Eye (tissue), 1 donor: ENCODE measurements around the gene SPOPL.

Experiments
- DNase-seq: peaks from one replicate; pipeline ENCODE4 v3.0.0-alpha.2; 2015

SPOPL gene

DNA sequence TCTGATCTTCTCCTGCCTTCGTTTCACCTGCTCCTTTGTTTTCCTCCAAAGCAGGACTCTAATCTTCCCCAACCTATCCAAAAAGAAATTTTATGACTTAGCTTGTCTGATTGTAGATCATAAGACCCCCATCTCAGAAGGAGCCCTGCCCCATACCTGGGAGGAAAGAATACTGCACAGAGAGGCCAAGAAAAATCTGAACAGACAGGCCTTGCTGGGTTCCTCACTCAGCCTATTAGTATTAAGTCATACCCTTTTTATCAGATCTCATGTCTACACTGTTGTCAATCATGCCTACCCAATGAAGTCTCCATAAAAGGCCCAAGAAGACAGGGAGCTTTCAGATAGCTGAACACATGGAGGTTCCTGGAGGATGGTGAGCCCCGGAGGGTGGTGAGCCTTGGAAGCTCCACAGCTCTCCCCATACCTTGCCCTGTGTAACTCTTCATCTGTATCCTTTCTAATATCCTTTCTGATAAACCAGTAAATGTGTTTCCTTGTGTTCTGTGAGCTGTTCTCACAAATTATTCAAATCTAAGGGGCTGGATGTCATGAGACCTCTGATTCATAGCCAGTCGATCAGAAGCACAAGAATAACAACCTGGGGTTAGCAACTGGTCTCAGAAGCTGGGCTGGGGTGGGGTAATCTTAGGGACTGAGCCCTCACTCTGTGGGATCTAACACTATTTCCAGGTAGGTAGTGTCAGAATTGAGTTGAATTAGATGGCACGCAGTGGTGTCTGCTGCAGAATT is 108.8 kb downstream of the SPOPL start:
- no peak for DNase-seq

DNA sequence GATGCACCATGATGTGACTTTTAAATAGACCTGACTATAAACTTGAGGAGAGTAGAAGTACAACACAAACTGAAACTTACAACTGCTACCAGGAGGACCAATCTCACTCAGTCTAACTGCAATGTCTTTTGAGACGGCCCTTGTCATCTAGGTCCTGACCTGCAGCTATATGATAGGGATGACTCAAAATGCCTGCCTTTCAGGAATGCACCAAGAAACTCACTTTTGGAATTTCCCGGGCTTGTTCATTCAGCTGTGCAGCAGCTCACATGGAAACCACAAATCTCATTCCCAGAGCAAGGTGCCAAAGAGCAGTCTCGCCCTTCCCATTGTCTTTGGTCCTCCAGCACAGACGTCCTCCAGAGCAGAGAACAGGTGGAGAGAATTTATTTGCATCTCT is 113.7 kb downstream of the SPOPL start:
- no peak for DNase-seq

DNA sequence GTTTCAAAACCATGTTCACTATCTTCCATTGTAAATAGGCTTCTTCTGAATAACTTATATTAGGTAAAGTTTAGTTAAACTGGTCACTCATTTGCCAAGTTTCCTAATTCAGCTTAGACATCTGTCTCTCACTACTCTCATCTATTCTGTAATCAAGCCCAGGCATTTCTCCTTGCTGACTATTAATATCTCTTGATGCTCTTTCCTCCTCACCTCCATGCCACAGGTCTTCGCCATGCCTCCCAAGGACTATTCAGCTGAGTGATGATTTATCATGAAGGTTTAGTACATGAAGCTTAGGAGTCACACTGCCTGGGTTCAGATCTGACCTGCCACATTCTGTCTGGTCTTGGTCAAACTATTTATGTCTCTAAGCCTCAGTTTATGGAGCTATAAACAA is 115.5 kb downstream of the SPOPL start:
- DNase-seq = no peak

DNA sequence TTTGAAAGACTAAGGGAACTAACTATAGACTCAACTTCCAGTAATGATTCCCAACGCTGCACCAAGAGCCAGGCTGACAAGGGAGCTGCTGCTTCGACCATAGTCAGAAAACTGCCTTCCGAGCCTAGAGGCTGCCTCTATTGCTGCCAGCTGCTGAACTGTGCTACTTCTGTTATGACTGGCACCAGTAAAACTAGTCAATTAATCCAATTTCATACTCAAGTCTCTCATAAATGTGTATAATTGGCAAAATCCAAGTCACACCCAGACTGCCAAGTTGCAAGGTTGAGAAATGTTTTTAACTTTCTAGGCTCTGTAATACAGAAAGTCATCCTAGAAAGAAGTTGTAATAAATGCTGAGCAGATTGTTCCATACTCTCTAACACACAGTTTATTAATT is 117.4 kb downstream of the SPOPL start:
- no peak for DNase-seq

DNA sequence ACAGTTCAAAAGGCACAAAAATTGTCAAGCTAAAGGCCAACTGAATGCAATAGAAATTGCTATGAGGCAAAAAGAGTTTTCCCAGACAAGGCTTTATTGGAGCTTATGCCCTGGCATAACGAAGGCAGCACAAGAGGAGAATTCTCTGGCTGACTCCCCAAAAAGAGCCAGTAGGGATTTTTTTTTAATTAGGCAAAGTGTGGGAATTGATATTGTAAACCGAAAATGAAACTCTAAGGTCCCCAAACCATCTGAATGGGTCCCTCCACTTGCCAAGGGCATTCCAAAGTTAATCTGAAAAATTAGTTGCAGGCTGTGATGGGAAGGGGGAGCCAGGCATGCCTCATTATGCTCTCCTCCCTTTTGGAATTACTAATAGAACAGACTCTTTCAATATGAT is 118.9 kb downstream of the SPOPL start:
- no peak for DNase-seq

DNA sequence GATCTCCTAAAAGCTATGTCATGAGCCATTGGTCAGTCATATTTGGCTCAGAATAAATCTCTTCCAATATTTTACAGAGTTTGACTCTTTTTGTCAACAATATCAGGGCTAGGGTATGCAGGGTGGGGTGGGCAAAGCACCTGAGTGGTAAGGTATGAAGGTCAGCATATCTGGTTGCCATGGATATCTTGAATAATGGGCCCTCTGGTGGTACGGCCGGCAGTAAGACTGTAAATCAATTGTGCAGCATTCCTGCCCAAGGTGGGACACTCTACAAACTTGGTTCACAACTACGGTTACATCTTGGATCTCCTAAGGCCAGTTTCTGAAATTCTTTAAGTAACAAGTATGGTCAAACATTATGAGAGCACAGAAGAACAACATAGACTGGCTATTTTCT is 119.6 kb downstream of the SPOPL start:
- no peak for DNase-seq

DNA sequence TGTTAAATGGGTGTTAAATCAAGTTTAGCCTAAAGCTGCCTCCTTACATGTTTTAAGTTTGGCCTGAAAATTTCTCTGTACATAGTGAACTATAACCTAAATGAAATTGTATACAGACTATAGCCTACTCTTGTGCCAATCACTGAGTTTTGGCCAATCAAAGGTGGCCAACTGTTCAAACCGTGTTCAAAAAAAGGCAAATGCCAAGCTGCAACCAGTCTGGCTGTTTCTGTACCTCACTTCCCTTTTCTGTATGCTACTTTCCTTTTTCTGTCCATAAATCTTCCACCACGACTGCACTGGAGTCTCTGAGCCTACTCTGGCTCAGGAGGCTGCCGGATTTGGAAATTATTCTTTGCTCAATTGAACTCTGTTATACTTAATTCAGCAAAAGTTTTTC is 121.0 kb downstream of the SPOPL start:
- DNase-seq = no peak
